MCF 10A (cell line): ENCODE measurements around the gene RRAGD. TPM values are rescaled to one million over a fixed set of nuclear protein-coding genes. Genes with fewer than 3 reads are reported as not detected.
"Not testable (repeated sequence)": the region's sequence is repeated elsewhere in the genome, so short reads cannot be mapped to it uniquely, and the experiment has no call there.

Source experiments
- BruUV-seq: library from RNA; stranded (reverse); fragments of 400-500 nt; replicated peaks from 2 replicates; lab custom pipeline; 2021; lab: Mats Ljungman, UMichigan
- CTCF ChIA-PET: fragments of 300-600 bp; sonication (Branson Sonifier 250); formaldehyde crosslinking; extraction: SDS; loops from one replicate; lab custom pipeline; 2021; ENCODE audit warnings: antibody characterized with exemption, inconsistent platforms; lab: Yijun Ruan, JAX
- POLR2A ChIA-PET: fragments of 300-600, 350-650 bp; sonication (Branson Sonifier 250); formaldehyde crosslinking; extraction: SDS; loops from one replicate; lab custom pipeline; 2020; ENCODE audit warnings: antibody characterized with exemption, inconsistent platforms; lab: Yijun Ruan, JAX
- DNase-seq: peaks from one replicate; pipeline ENCODE4 v3.0.0-alpha.2; 2018; ENCODE audit not compliant: unreplicated experiment
- H3K27ac Mint-ChIP-seq: one replicate; pipeline ENCODE4 v1.8.0; 2022; ENCODE audit warnings: mild to moderate bottlenecking, low read depth, mixed read lengths; ENCODE audit not compliant: unreplicated experiment
- H3K27me3 Mint-ChIP-seq: one replicate; pipeline ENCODE4 v1.8.0; 2022; ENCODE audit warnings: mixed read lengths; ENCODE audit not compliant: insufficient read depth, unreplicated experiment
- H3K36me3 Mint-ChIP-seq: one replicate; pipeline ENCODE4 v1.8.0; 2022; ENCODE audit warnings: mild to moderate bottlenecking, moderate library complexity, mixed read lengths; ENCODE audit not compliant: insufficient read depth, unreplicated experiment
- H3K4me1 Mint-ChIP-seq: one replicate; pipeline ENCODE4 v1.8.0; 2022; ENCODE audit warnings: mixed read lengths; ENCODE audit not compliant: insufficient read depth, unreplicated experiment
- H3K4me3 Mint-ChIP-seq: one replicate; pipeline ENCODE4 v1.8.0; 2022; ENCODE audit warnings: mild to moderate bottlenecking, moderate library complexity, mixed read lengths; ENCODE audit not compliant: unreplicated experiment
- H3K9me3 Mint-ChIP-seq: one replicate; pipeline ENCODE4 v1.8.0; 2022; ENCODE audit warnings: mixed read lengths; ENCODE audit not compliant: unreplicated experiment
- CTCF ChIP-seq: fragments of 200-600 bp; IDR thresholded peaks from one replicate; pipeline ENCODE4 v1.8.0; 2022; ENCODE audit warnings: antibody characterized with exemption, mild to moderate bottlenecking; ENCODE audit not compliant: unreplicated experiment
- intact Hi-C: fragments of 100-400 bp; cut with micrococcal nuclease; formaldehyde crosslinking; loops from 2 replicates; pipeline ENCODE4 v1.14.1; 2022
- total RNA-seq: library from RNA; stranded (reverse); gene quantifications from 2 replicates; pipeline ENCODE4 v1.2.3, GENCODE V29; 2022

RRAGD gene
- total RNA-seq, 1 experiment from 2014 or later, result 0.33 TPM

- CTCF ChIA-PET, result interaction anchor here (0.7 to 1.5 kb wide), 4 partner anchors 29 to 34 kb away, joined by 5 to 10 read pairs (median 6); no protein-coding TSS in a partner anchor
Observed at GRCh38 chr6:89402776-89403175, 9.3 kb downstream of the RRAGD start.

GRCh38 chr6:89400912-89401399 lies 11.1 kb downstream of the RRAGD start:
- ChIA-PET CTCF (interaction anchor here (0.6 to 0.7 kb wide), 2 partner anchors 18 to 504 kb away, joined by 3 to 4 read pairs; no protein-coding TSS in a partner anchor), POLR2A (no interaction called here)
- DNase-seq, result no peak
- Mint-ChIP-seq H3K4me3 (no peak overlapping the region), H3K36me3 (no peaks in the 10 kb centered on the region), H3K27me3 (peaks cover 15% of the 10 kb centered on the region), H3K4me1 (no peaks in the 10 kb centered on the region), H3K27ac (no peak overlapping the region), H3K9me3 (no peaks in the 10 kb centered on the region)
- no TSS peak for BruUV-seq
- no peak for TF ChIP-seq CTCF
- intact Hi-C loops, result no loop called here

More at GRCh38 chr6:89402776-89403175, 9.3 kb downstream of the RRAGD start:
- POLR2A ChIA-PET, result no interaction called here
- Mint-ChIP-seq H3K27me3 (peaks cover 33% of the 10 kb centered on the region), H3K4me3 (no peak overlapping the region), H3K4me1 (no peaks in the 10 kb centered on the region), H3K36me3 (no peaks in the 10 kb centered on the region), H3K27ac (no peak overlapping the region), H3K9me3 (no peaks in the 10 kb centered on the region)
- TF ChIP-seq CTCF, result no peak
- no TSS peak for BruUV-seq
- no peak for DNase-seq
- intact Hi-C loops, result no loop called here

DNA sequence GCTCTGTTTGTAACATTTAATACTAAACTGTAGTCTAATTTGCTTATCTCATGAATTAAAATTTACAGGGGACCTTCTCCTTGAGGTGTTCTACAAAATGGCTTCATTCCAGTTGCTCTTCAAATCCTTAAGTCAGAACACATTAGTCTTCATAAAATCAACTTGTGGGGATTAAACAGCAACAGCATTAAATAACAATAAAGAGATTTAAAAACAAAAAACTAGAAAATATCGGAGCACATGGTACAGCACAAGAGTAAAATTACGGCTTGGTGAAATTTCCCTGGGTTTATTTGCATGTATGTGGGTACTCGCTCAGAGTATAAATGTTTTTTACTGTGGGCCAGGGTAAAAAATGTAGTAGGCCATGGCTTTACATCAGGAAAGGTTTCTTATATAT lies 12.0 kb downstream of the RRAGD start:
- intact Hi-C loops, result no loop called here
- POLR2A ChIA-PET, result no interaction called here
- no peaks in the 10 kb centered on the region for H3K36me3 Mint-ChIP-seq
- H3K27me3 Mint-ChIP-seq, result peaks cover 12% of the 10 kb centered on the region
- CTCF ChIA-PET, result interaction anchor here (0.6 to 1.8 kb wide), 2 partner anchors 28 to 240 kb away, joined by 4 to 7 read pairs; no protein-coding TSS in a partner anchor
- H3K27ac Mint-ChIP-seq, result no peak overlapping the region
- no peak for TF ChIP-seq CTCF
- DNase-seq, result no peak
- no TSS peak for BruUV-seq
- H3K9me3 Mint-ChIP-seq, result no peaks in the 10 kb centered on the region
- no peaks in the 10 kb centered on the region for H3K4me1 Mint-ChIP-seq
- no peak overlapping the region for H3K4me3 Mint-ChIP-seq

DNA sequence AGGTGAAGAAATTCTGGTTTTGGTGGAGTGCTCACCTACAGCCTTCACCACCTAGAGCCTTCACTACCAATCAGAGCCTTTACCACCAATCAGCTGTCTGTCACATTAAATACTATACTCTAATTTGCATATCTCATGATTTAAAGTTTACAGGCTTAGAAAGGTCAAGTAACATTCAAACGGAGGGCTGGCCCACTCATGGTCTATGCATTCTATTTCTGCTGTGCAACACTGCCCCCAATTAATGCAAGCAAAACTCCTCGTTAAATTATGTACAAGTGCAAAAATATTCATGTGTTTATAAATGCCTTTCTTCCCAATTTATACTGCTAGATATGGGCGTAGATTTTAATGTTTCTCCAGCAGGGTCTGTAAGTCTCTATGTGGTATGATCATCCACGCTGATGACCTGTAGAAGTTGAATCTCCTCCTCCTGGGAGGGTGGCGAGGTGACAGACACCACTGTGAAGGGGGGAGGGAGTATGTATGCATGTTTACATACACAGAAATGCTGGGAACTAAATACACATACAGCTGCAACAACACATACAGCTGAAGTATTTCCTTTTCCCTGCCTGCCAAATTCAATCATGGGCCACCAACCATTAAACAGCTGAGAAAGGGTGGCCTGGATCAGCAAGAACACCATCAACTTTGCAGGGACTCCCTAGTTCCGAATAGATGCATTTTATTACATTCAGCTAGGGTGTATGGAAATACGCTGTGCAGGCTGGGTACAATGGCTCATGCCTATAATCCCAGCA lies 13.1 kb downstream of the RRAGD start:
- H3K4me1 Mint-ChIP-seq, result no peaks in the 10 kb centered on the region
- intact Hi-C loops, result no loop called here
- no peak for DNase-seq
- TF ChIP-seq CTCF, result no peak
- POLR2A ChIA-PET, result no interaction called here
- H3K9me3 Mint-ChIP-seq, result peaks cover 1% of the 10 kb centered on the region
- H3K27me3 Mint-ChIP-seq, result peaks cover 17% of the 10 kb centered on the region
- no peak overlapping the region for H3K27ac Mint-ChIP-seq
- CTCF ChIA-PET, result interaction anchor here (0.7 to 1.8 kb wide), 3 partner anchors 27 to 212 kb away, joined by 3 to 7 read pairs (median 3); no protein-coding TSS in a partner anchor
- no peaks in the 10 kb centered on the region for H3K36me3 Mint-ChIP-seq
- BruUV-seq, result no TSS peak
- H3K4me3 Mint-ChIP-seq, result no peak overlapping the region

GRCh38 chr6:89397884-89398283 lies 14.2 kb downstream of the RRAGD start:
- BruUV-seq, H3K36me3 Mint-ChIP-seq, H3K4me1 Mint-ChIP-seq, H3K27ac Mint-ChIP-seq, DNase-seq, H3K4me3 Mint-ChIP-seq, intact Hi-C loops: not testable (repeated sequence)
- Mint-ChIP-seq H3K9me3 (peaks cover 10% of the 10 kb centered on the region), H3K27me3 (peaks cover 28% of the 10 kb centered on the region)
- POLR2A ChIA-PET, result interaction anchor here (0.6 kb wide), 1 partner anchor 312 kb away, joined by 3 read pairs; no protein-coding TSS in a partner anchor
- CTCF ChIA-PET, result interaction anchor here (1.1 to 1.5 kb wide), 2 partner anchors 26 to 29 kb away, joined by 3 to 4 read pairs; no protein-coding TSS in a partner anchor
